ENCODE results near the gene C16orf54. TPM values are rescaled to one million over a fixed set of nuclear protein-coding genes. Genes with fewer than 3 reads are reported as not detected.
A peak's percentile ranks its signal among the peaks of the same experiment; 100 is the strongest.
"Not testable (repeated sequence)": the region's sequence is repeated elsewhere in the genome, so short reads cannot be mapped to it uniquely, and the experiment has no call there.

C16orf54 gene, protein sequence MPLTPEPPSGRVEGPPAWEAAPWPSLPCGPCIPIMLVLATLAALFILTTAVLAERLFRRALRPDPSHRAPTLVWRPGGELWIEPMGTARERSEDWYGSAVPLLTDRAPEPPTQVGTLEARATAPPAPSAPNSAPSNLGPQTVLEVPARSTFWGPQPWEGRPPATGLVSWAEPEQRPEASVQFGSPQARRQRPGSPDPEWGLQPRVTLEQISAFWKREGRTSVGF
- 50.6 TPM for polyA plus RNA-seq

DNA sequence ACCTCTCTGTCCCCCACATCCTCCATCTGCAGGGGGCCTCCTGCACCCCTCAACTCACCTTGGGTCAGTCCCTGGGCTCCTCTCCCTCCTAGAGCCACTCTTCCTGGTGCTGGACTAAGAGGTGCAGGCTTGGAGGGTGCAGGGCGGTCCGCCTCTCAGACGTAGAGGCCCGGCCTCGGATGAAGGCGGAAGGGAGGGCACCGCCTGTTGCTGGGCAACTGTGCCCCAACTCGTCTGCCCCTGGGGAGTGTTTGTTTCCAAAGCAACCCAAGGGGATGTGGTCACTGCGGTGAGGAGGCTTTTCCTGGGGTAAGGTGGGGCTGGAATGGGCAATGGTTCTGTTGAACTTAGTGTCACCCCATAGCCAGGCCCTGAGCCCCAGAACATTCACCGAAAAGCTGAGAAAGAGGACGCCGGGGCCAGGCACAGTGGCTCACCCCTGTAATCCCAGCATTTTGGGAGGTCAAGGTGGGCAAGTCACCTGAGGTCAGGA, at the start of gene C16orf54:
Gene C16orf54, minus strand, starts transcription at position 138 of the 493 bp plus-strand sequence. CDS start 1,039 bp downstream, outside the sequence.
- no peaks in the 10 kb centered on the region for H3K27me3 Mint-ChIP-seq
- H3K4me3 Mint-ChIP-seq = peak within 1 kb of the TSS; percentile 92 to 99 (median 98)
- H3K27ac Mint-ChIP-seq = peak within 1 kb of the TSS; percentile 96 to 100 (median 100)
- peaks cover 0 to 4% (median 0%) of the 10 kb centered on the region in 3 donors for H3K9me3 Mint-ChIP-seq
- peaks cover 10% of the 10 kb centered on the region for H3K36me3 Mint-ChIP-seq
- H3K4me1 Mint-ChIP-seq = peaks cover 28 to 51% (median 28%) of the 10 kb centered on the region in 3 donors

- Mint-ChIP-seq H3K9me3 (no peaks in the 10 kb centered on the region), H3K36me3 (peaks cover 13% of the 10 kb centered on the region), H3K27ac (no peak overlapping the region), H3K4me3 (peak overlapping the region in 1 of 4 donors; percentile 71), H3K4me1 (peaks cover 19 to 29% (median 21%) of the 10 kb centered on the region in 3 donors), H3K27me3 (no peaks in the 10 kb centered on the region)
Measured at GRCh38 chr16:29794231-29794710, 48.5 kb upstream of the C16orf54 start.

DNA sequence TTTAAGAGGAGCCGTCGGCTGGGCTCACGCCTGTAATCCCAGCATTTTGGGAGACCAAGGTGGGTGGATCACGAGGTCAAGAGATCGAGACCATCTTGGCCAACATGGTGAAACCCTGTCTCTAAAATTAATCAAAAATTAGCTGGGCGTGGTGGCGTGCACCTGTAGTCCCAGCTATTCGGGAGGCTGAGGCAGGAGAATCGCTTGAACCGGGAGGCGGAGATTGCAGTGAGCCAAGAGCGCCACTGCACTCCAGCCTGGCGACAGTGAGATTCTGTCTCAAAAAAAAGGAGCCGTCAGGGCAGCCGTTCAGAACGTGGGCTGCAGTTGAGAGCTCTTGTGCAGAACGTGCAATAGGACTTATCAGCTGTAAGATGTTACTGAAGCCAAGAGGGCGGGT, 47.4 kb upstream of the C16orf54 start:
- Mint-ChIP-seq H3K4me1 (peaks cover 19 to 31% (median 21%) of the 10 kb centered on the region in 3 donors), H3K4me3 (peak overlapping the region in 1 of 4 donors; percentile 95), H3K36me3 (peaks cover 14% of the 10 kb centered on the region)
- not testable (repeated sequence) for H3K27me3 Mint-ChIP-seq, H3K27ac Mint-ChIP-seq, H3K9me3 Mint-ChIP-seq

DNA sequence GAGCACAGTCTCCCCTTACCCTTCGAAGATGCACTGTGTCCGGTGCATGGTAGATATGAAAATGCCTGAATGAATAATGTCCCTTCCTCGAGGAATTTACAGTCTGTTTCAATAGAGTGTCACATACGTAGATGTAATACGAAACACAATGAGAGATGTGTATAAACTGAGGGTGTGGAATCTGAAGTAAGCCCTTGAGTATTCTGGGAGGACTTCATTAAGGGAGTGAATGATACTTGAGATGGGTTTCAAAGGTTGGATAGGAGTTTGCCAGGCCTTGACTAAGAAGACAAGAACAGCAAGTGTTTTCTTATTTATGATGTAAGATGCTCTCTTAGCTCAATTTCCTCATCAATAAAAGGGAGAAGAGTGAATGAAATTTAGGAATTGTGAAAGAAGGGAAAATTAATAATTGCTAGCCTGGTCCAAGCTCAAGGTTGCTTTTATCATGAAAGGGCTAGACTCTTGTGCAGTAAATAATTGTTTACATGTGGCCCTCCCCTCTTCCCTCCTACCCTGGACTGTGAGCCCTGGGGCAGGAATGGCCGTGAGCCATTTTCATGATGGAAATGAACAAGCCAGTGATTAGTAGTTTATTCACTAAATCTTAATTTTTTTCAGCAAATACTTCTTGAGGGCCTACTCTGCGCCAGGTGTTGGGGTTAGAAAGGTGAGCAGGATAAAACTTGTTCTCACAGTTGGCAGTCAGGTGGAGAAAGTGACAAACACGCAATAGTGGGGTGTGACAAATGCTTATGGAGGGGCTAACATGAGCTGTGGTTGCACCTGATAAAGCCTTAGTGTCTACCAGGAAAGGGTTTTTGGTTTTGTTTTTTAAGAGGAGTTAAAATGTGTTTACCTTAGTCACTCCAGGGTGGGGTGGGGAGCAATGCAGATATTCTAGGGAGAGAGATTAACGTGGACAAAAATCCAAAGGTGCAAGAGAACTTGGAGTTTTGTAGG, 46.3 kb upstream of the C16orf54 start:
- peaks cover 22 to 31% (median 23%) of the 10 kb centered on the region in 3 donors for H3K4me1 Mint-ChIP-seq
- no peaks in the 10 kb centered on the region for H3K9me3 Mint-ChIP-seq
- H3K27ac Mint-ChIP-seq = peak overlapping the region in 2 of 3 donors; percentile 91 to 98
- H3K27me3 Mint-ChIP-seq = no peaks in the 10 kb centered on the region
- peaks cover 12% of the 10 kb centered on the region for H3K36me3 Mint-ChIP-seq
- H3K4me3 Mint-ChIP-seq = peak overlapping the region; percentile 95 to 100 (median 99)

DNA sequence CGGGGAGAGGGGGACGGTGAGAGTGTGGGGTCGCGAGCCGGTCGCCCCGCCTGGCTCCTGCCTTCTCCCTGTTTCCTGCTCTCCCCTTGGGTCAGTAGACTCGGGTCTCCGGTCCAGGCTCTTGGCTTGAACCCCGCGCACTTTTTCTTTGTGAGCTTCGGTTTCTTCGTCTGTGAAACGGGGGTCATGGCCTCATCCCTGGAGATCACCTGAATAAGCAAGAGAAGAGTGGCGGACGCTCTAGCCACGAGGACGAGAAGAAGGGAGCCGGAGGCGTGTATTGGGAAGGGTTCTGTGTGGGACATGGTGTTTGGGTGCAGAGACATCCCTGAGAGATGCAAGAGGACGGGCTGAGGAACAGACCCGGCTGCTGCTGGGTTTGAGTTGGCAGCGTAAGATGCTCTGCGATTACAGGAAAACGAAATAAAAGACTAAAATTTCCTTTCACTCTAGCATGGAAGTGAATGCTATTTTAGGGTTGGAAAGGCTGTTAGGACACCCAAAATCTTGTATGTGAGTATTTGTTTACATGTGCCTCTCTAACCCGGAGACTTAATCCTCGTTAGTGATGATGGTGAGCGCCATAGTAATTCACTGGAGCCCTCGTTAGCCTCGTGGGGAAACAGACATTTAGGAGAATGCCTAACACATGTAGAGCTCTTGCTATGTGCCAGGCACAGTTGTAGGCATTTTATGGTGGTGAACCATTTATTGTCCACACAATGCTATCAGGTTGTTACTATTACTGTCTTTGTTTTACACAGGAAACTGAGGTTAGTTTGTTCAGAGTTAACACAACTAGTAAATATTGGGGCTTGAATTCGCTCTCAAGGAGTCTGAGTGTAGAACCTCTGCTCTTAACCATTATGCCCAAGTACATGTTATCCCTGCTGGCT, 45.4 kb upstream of the C16orf54 start:
- Mint-ChIP-seq H3K4me1 (peaks cover 23 to 31% (median 24%) of the 10 kb centered on the region in 3 donors), H3K27me3 (no peaks in the 10 kb centered on the region), H3K4me3 (peak overlapping the region; percentile 95 to 100 (median 99)), H3K9me3 (no peaks in the 10 kb centered on the region), H3K27ac (peak overlapping the region; percentile 91 to 98 (median 95)), H3K36me3 (peaks cover 9% of the 10 kb centered on the region)

DNA sequence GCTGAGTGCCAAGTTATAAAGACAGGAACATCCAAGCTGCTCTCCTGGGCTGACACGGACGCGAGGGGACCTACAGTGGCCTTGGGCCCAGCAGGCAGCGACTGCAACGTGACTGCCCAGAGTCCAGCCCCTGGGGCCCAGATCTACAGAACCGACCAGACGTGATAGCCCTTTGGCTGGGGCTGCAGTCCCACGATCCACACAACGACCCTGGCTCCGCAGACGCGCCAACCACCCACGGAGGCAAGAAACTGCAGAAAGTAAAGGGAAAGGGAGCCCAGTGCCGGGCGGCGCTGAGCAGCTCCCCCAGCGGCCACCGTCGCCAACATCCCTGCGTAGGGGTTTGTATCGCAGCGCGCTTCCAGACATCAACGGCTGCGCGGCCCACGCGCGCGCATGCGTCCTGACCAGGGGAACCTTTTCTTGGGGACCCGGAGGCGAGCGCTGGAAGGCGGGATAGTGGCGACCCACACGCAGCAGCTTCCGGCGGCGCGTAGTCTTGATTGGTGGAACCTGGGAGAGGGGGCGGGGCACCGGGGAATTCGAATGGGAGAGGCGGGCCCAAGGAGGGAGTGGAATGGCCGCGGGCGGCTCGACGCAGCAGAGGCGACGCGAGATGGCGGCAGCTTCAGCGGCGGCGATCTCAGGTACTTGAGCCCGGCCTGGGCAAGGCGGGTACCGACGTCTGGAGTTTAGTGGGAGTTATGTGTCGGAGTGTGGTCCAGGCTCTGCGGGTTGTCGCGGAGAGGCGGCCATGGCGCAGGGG, 44.6 kb upstream of the C16orf54 start, which contains the start of gene KIF22:
Gene KIF22, plus strand, starts transcription at position 569 of the 766 bp plus-strand sequence. Its CDS starts 9 bp downstream, at position 578.
- peaks cover 27 to 33% (median 28%) of the 10 kb centered on the region in 3 donors for H3K4me1 Mint-ChIP-seq
- no peaks in the 10 kb centered on the region for H3K27me3 Mint-ChIP-seq
- peaks cover 9% of the 10 kb centered on the region for H3K36me3 Mint-ChIP-seq
- H3K27ac Mint-ChIP-seq = peak within 1 kb of the TSS; percentile 91 to 98 (median 95)
- H3K9me3 Mint-ChIP-seq = no peaks in the 10 kb centered on the region
- peak within 1 kb of the TSS; percentile 95 to 100 (median 99) for H3K4me3 Mint-ChIP-seq

DNA sequence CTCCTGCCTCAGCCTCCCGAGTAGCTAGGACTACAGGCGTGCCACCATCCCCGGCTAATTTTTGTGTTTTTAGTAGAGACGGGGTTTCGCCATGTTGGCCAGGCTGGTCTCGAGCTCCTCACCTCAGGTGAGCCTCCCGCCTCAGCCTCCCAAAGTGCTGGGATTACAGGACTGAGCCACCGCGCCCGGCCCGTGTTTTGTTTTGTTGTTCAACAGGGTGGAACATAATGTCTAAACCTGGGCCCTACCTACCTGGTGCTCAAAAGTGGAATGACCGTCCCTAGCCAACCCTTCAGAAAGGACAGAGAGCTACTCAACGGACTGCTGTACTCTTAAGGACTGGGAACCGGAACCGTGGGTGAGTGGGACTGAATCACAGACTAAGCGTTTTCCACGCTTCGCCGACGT, 44.0 kb upstream of the C16orf54 start:
- peaks cover 33 to 39% (median 34%) of the 10 kb centered on the region in 3 donors for H3K4me1 Mint-ChIP-seq
- H3K36me3 Mint-ChIP-seq = peaks cover 11% of the 10 kb centered on the region
- peak overlapping the region; percentile 91 to 98 (median 95) for H3K27ac Mint-ChIP-seq
- no peaks in the 10 kb centered on the region for H3K27me3 Mint-ChIP-seq
- peak overlapping the region; percentile 95 to 100 (median 99) for H3K4me3 Mint-ChIP-seq
- no peaks in the 10 kb centered on the region for H3K9me3 Mint-ChIP-seq

DNA sequence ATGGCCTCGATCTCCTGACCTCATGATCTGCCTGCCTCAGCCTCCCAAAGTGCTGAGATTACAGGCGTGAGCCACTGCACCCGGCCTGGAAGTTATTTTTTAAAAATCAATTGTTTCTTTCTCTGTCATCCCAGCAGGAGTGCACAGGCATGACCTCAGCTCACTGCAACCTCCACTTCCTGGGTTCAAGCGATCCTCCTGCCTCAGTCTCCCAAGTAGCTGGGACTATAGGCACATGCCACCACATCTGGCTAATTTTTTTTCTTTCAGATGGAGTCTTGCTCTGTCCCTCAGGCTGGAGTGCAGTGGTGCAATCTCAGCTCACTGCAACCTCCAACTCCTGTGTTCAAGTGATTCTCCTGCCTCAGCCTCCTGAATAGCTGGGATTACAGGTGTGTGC, 41.4 kb upstream of the C16orf54 start:
- not testable (repeated sequence) for H3K27ac Mint-ChIP-seq

GRCh38 chr16:29784901-29785500, 39.2 kb upstream of the C16orf54 start:
- H3K4me3 Mint-ChIP-seq = peak overlapping the region; percentile 57 to 85 (median 81)
- peaks cover 16 to 20% (median 19%) of the 10 kb centered on the region in 3 donors for H3K4me1 Mint-ChIP-seq
- H3K27me3 Mint-ChIP-seq = peaks cover under 1% of the 10 kb centered on the region
- peak overlapping the region in 2 of 3 donors; percentile 47 to 89 for H3K27ac Mint-ChIP-seq
- H3K9me3 Mint-ChIP-seq = peaks cover 0 to 5% (median 0%) of the 10 kb centered on the region in 3 donors
- peaks cover 4% of the 10 kb centered on the region for H3K36me3 Mint-ChIP-seq

More for the DNA sequence above, 41.4 kb upstream of the C16orf54 start:
- peaks cover 28 to 38% (median 30%) of the 10 kb centered on the region in 3 donors for H3K4me1 Mint-ChIP-seq
- not testable (repeated sequence) for H3K27me3 Mint-ChIP-seq, H3K36me3 Mint-ChIP-seq, H3K9me3 Mint-ChIP-seq
- peak overlapping the region in 1 of 4 donors; percentile 38 for H3K4me3 Mint-ChIP-seq

DNA sequence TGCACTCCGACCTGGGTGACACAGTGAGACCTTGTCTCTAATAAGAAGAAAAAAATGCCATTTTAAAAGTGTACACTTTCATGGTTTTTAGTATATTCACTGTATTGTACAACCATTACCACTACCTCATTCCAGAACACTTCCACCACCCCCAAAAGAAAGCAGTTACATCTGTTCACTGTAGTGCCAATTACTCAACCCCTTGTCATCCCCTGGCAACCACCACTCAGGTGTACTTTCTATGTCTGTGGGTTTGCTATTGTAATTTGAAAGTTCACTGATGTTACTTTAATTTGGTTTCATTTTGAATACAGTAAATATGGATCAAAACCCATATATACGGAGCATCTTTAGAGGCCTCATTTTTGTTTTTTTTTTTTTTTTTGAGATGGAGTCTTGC, 38.4 kb upstream of the C16orf54 start:
- peaks cover 0 to 5% (median 0%) of the 10 kb centered on the region in 3 donors for H3K9me3 Mint-ChIP-seq
- H3K4me3 Mint-ChIP-seq = peak overlapping the region in 1 of 4 donors; percentile 22
- H3K27me3 Mint-ChIP-seq = peaks cover 2% of the 10 kb centered on the region
- no peak overlapping the region for H3K27ac Mint-ChIP-seq
- peaks cover 4% of the 10 kb centered on the region for H3K36me3 Mint-ChIP-seq
- peaks cover 14 to 19% (median 18%) of the 10 kb centered on the region in 3 donors for H3K4me1 Mint-ChIP-seq

DNA sequence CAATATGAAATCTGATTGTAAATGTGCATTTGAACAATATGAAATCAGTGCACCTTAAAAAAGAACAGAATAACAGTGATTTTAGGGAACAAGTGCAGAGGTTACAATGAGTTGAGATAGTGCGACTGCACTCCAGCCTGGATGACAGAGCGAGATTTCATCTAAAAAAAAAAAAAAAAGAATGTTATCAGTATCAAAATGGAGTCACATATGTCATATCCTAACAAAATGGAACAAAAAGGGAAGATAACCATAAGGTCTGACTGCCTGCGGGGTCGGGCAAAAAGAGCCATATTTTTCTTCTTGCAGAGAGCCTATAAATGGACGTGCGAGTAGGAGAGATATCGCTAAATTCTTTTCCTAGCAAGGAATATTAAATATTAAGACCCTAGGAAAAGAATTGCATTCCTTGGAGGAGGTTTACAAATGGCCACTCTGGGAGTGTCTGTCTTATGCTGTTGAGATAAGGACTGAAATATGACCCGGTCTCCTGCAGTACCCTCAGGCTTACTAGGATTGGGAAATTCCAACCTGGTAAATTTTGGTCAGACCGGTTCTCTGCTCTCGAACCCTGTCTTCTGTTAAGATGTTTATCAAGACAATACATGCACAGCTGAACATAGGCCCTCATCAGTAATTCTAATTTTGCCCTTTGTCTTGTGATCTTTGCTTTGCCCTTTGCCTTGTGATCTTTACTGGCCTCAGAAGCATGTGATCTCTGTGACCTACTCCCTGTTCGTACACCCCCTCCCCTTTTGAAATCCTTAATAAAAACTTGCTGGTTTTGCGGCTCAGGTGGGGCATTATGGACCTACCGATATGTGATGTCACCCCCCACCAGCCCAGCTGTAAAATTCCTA, 37.5 kb upstream of the C16orf54 start:
- H3K27ac Mint-ChIP-seq, H3K27me3 Mint-ChIP-seq, H3K4me3 Mint-ChIP-seq, H3K9me3 Mint-ChIP-seq, H3K36me3 Mint-ChIP-seq: not testable (repeated sequence)
- H3K4me1 Mint-ChIP-seq = peaks cover 12 to 19% (median 18%) of the 10 kb centered on the region in 3 donors

DNA sequence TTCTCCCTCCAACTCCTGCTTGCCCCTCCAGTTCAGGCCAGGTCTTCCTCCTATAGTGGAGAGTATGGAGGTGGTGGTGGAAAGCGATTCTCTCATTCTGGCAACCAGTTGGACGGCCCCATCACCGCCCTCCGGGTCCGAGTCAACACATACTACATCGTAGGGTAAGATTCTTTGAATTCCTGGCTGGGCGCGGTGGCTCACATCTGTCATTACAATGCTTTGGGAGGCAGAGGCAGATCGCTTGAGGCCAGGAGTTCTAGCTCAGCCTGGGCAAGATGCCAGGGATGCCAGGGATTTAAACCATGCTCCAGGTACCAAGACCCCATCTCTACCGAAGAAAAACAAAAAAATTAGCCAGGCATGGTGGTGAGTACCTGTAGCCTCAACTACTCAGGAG, 33.7 kb upstream of the C16orf54 start:
- Mint-ChIP-seq H3K36me3 (peaks cover 4% of the 10 kb centered on the region), H3K4me3 (no peak overlapping the region), H3K4me1 (peaks cover 2 to 5% (median 4%) of the 10 kb centered on the region in 3 donors), H3K27ac (peak overlapping the region in 1 of 3 donors; percentile 35), H3K9me3 (peaks cover 0 to 5% (median 0%) of the 10 kb centered on the region in 3 donors), H3K27me3 (peaks cover 5% of the 10 kb centered on the region)

Data from IgD-negative memory B cell (primary cell).